Smooth muscle cell of the brain vasculature (primary cell): ENCODE results near the gene PHF2.

Experiments
- DNase-seq: peaks from one replicate; pipeline ENCODE4 v3.0.0-alpha.2; 2012; ENCODE audit warnings: low read depth, low spot score

The PHF2 gene

GRCh38 chr9:93601063-93601462 lies 24.7 kb downstream of the PHF2 start:
- DNase-seq = no peak

- DNase-seq = no peak
Observed at GRCh38 chr9:93601666-93602065, 25.3 kb downstream of the PHF2 start.

DNA sequence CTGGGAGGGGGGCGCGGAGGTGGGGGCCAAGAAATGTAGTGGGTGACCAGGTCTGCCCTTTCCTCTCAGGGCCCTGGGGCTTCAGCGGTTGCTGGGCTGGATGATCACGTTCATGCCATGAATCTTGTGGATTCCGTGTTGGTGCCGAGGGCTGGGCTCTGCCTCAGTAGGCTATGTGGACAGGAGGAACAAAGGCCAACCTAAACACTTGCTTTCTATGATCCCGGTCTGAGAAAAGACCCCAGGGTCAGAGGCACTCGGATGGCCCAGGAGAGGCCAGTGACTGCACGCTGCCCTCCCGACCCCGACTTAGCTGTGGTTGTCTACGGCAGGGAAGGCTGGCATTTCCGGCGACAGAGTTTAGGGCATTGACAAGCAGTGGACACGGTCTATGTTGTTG lies 26.6 kb downstream of the PHF2 start:
- no peak for DNase-seq

GRCh38 chr9:93603906-93604326 lies 27.5 kb downstream of the PHF2 start:
- DNase-seq = no peak

DNA sequence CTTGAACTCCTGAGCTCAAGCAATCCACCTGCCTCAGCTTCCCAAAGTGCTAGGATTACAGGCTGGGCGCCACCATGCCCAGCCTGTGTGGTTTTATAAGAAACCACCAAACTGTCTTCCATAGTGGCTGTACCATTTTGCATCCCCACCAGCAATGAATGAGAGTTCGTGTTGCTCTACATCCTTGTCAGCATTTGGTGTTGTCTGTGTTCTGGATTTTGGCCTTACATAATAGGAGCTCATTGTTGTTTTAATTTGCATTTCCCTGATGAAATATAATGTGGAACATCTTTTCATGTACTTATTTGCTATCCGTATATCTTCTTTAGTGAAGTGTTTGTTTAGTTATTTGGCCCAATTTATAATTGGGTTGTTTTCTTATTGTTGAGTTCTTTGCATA lies 29.8 kb downstream of the PHF2 start:
- no peak for DNase-seq

- DNase-seq = no peak
Observed at GRCh38 chr9:93610206-93610605, 33.8 kb downstream of the PHF2 start.

GRCh38 chr9:93612052-93612795 lies 35.8 kb downstream of the PHF2 start:
- DNase-seq = no peak

DNA sequence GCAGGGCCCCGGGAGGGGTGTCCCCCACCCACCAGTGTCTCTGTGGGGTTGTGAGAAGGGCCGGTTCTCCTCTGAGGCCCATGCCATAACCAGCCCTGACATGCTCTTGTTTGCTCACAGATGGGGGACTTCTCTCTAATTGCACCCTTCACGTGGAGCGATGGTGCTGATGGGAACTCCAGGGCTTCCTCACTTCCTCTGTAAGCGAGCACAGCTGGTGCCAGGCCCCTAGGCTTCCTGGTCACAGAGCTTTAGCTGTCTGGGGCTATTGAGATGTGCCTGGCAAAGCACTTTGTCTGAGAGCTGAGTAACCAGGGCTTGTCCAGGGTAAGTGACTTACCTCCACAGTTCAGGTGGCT lies 36.4 kb downstream of the PHF2 start:
- DNase-seq = no peak

- no peak for DNase-seq
Observed at GRCh38 chr9:93613174-93613573, 36.8 kb downstream of the PHF2 start.

DNA sequence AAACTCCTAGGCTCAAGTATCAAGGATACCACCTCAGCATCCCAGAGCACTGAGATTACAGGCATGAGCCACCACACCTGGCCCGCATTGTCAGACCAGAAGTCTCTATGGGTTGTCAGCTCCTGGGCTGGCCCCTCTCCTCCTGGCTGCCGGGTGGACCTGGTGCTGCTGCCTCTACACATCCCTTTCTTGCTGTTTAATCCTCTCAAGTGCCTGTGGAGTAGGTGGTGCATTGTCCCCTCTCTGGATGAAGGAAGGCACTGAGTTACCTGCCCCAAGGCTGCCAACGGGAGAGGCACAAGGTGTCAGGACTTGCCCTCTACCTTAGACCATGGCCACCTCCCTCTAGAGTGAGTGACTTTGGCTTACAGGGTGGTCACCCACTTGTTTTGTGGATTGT lies 37.4 kb downstream of the PHF2 start:
- DNase-seq = no peak

- DNase-seq = no peak
Observed at GRCh38 chr9:93614830-93615468, 38.6 kb downstream of the PHF2 start.

GRCh38 chr9:93616044-93616443 lies 39.7 kb downstream of the PHF2 start:
- DNase-seq = no peak

DNA sequence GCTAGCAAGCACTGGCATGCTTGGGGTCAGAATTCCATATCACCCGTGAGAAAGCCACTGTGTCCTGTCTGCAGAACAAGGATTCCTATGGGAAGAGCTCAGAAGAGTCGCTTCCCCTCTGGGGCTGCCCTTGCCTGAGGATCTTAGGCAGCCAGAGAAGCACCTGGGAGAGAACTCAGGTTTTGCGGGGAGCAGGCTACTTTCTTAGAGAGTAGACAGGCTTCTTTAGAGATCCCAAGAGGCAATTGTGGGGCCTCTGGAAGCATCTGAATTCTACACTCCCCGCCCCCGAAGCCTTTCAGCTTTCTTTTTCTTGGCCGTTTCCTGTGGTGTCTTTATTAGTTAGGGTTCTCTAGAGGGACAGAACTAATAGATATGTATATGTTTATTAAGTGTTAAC lies 40.9 kb downstream of the PHF2 start:
- DNase-seq = no peak

GRCh38 chr9:93619272-93619775 lies 42.9 kb downstream of the PHF2 start:
- DNase-seq = no peak

- DNase-seq = no peak
Observed at GRCh38 chr9:93620041-93620506, 43.7 kb downstream of the PHF2 start.

GRCh38 chr9:93620881-93621820 lies 44.8 kb downstream of the PHF2 start:
- DNase-seq = no peak

GRCh38 chr9:93621922-93622321 lies 45.5 kb downstream of the PHF2 start:
- no peak for DNase-seq

GRCh38 chr9:93622691-93623090 lies 46.3 kb downstream of the PHF2 start:
- no peak for DNase-seq

DNA sequence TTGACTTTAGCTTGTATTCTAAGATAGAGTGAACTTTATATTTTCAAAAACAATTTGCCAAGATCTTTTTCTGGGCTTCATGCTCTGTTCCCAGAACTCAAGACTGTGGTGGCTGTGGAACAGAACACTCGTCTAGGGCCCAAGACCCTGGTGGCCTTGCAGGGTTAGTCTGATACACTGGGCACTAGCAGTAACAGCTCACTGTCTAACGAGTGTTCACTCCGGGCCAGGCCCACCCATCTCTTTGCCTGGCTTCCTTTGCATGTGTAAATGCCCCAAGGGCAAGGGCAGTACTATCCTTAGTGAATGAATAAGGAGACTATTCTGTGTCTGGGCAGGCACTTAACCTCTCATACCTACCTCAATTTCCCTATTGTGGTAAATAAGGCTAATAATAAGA lies 47.4 kb downstream of the PHF2 start:
- DNase-seq = no peak

- DNase-seq = no peak
Observed at GRCh38 chr9:93624431-93624834, 48.0 kb downstream of the PHF2 start.

- DNase-seq = no peak
Observed at GRCh38 chr9:93624977-93625376, 48.6 kb downstream of the PHF2 start.

DNA sequence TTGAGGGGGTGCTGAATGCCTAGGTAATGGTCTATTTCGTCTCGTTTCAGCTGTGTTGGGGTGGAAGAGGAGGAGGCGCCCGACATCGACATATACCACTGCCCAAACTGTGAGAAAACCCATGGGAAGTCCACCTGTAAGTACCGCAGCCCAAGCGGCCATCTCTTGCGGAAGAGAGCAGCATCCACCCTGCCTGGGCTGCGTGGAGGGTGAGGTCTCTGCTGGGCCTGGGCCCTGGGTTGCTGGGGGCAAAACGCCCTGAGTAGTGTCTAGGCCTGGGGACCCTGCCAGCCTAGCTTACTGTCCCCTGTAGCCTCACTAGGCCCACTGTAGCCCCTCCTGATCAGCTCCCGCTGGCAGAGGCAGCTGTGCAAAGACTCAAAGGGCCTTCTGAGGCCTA lies 53.5 kb downstream of the PHF2 start:
- DNase-seq = no peak
